Panc1 (cell line): Measurements from ENCODE around the gene RAD51D. TPM values are rescaled to one million over a fixed set of nuclear protein-coding genes. Genes with fewer than 3 reads are reported as not detected.

ENCODE experiments used
- ATAC-seq: fragments of 200-7000 bp; cut with Tn5 transposase; 2 replicates; pipeline ENCODE4 v1.9.1; 2020; ENCODE audit warnings: mild to moderate bottlenecking, moderate library complexity
- BruUV-seq: library from RNA; stranded (reverse); fragments of 400-500 nt; replicated peaks from 2 replicates; lab custom pipeline; 2021; lab: Mats Ljungman, UMichigan
- CTCF ChIA-PET: fragments of 300-600 bp; sonication (Branson Sonifier 250); formaldehyde crosslinking; loops from one replicate; lab custom pipeline; 2022; ENCODE audit warnings: antibody characterized with exemption; lab: Charles Lee
- POLR2A ChIA-PET: fragments of 300-600 bp; sonication (Branson Sonifier 250); formaldehyde crosslinking; loops from one replicate; lab custom pipeline; 2022; ENCODE audit warnings: antibody characterized with exemption; lab: Charles Lee
- DNase-seq: peaks from one replicate; pipeline ENCODE4 v3.0.0-alpha.2; 2010; ENCODE audit warnings: low read depth, low spot score
- H3K27ac ChIP-seq: 2 replicates; pipeline ENCODE4 v1.5.1; 2011; ENCODE audit warnings: mild to moderate bottlenecking, low read length, inconsistent platforms
- H3K27me3 ChIP-seq: fragments of 200-500 bp; sonication (Bioruptor generic); 2 replicates; pipeline ENCODE4 v1.6.0; 2014; ENCODE audit warnings: low read length, inconsistent platforms; ENCODE audit not compliant: control insufficient read depth, insufficient read depth
- H3K36me3 ChIP-seq: fragments of 200-500 bp; sonication (Bioruptor generic); 2 replicates; pipeline ENCODE4 v1.5.1; 2014; ENCODE audit warnings: inconsistent platforms, mild to moderate bottlenecking, low read length, moderate library complexity; ENCODE audit not compliant: control insufficient read depth, insufficient read depth
- H3K4me1 ChIP-seq: 2 replicates; pipeline ENCODE4 v1.5.1; 2011; ENCODE audit warnings: inconsistent platforms, mild to moderate bottlenecking, low read length, moderate library complexity; ENCODE audit not compliant: control insufficient read depth, insufficient read depth
- H3K4me3 ChIP-seq, 2 experiments: 2 replicates each; pipeline ENCODE4 v1.5.1; 2011 to 2012; ENCODE audit warnings: low read depth in 2 of 2, low read length in 2 of 2, mild to moderate bottlenecking in 2 of 2, inconsistent platforms in 1 of 2, moderate library complexity in 1 of 2
- H3K9me3 ChIP-seq: fragments of 200-500 bp; sonication (Bioruptor generic); 2 replicates; pipeline ENCODE4 v1.5.1; 2014; ENCODE audit warnings: low read depth, mild to moderate bottlenecking, inconsistent platforms, low read length, moderate library complexity; ENCODE audit not compliant: control insufficient read depth, insufficient read depth
- CTCF ChIP-seq: fragments of 450-650 bp; IDR thresholded peaks from 2 replicates; pipeline ENCODE4 v1.5.1; 2017; ENCODE audit warnings: mild to moderate bottlenecking
- POLR2AphosphoS5 ChIP-seq: IDR thresholded peaks from 2 replicates; pipeline ENCODE4 v1.6.1; 2012; ENCODE audit warnings: mild to moderate bottlenecking, low read depth, low read length, moderate library complexity
- REST ChIP-seq, 2 experiments: IDR thresholded peaks; 2 replicates each; pipeline ENCODE4 v1.6.1; 2011 to 2012; ENCODE audit warnings: low read depth in 2 of 2, control low read depth in 1 of 2, low read length in 1 of 2, mild to moderate bottlenecking in 1 of 2, moderate library complexity in 1 of 2; ENCODE audit not compliant: insufficient read depth in 1 of 2
- SIN3A ChIP-seq: IDR thresholded peaks from 2 replicates; pipeline ENCODE4 v1.6.1; 2012; ENCODE audit warnings: low read depth, mild to moderate bottlenecking, low read length, moderate library complexity, borderline replicate concordance; ENCODE audit not compliant: insufficient read depth
- TCF7L2 ChIP-seq: IDR thresholded peaks from 2 replicates; pipeline ENCODE4 v1.6.1; 2011; ENCODE audit warnings: mild to moderate bottlenecking, low read depth, low read length, inconsistent platforms
- in situ Hi-C: cut with HindIII; loops from 2 replicates; pipeline ENCODE4 v1.10.0; 2016; ENCODE audit warnings: low sequenced_read_pairs, low pct_unique_long_range_greater_than_20kb
- intact Hi-C: fragments of 100-400 bp; cut with micrococcal nuclease; formaldehyde crosslinking; loops from one replicate; pipeline ENCODE4 v1.10.0; 2022; ENCODE audit not compliant: unreplicated experiment
- total RNA-seq: library from RNA; stranded (reverse); gene quantifications from one replicate; pipeline ENCODE4 v1.2.1, GENCODE V29; 2021; ENCODE audit not compliant: unreplicated experiment

Gene RAD51D
- total RNA-seq, 1 experiment from 2014 or later: 25.9 TPM

GRCh38 chr17:35101725-35102124 lies 17.9 kb downstream of the RAD51D start:
- Histone ChIP-seq H3K4me1 (no peaks in the 10 kb centered on the region), H3K4me3 (no peak overlapping the region), H3K9me3 (no peaks in the 10 kb centered on the region), H3K27ac (no peak overlapping the region), H3K36me3 (no peaks in the 10 kb centered on the region), H3K27me3 (no peaks in the 10 kb centered on the region)
- no peak for ATAC-seq
- intact Hi-C loops: no loop called here
- no peak for DNase-seq
- no TSS peak for BruUV-seq
- TF ChIP-seq REST (IDR thresholded peaks at IDR 0.05; ENCODE audit: insufficient read depth in 1 of 2, low read depth in 2 of 2, low read length in 1 of 2) (no peak), CTCF (no peak), SIN3A (no peak), POLR2AphosphoS5 (no peak), TCF7L2 (no peak)
- in situ Hi-C loops: no loop called here
- ChIA-PET POLR2A (interaction anchor here (0.5 kb wide), 1 partner anchor 94 kb away, joined by 3 read pairs; no protein-coding TSS in a partner anchor), CTCF (interaction anchor here (1.6 kb wide), 1 partner anchor 12 kb away, joined by 6 read pairs; no protein-coding TSS in a partner anchor)

- DNase-seq: no peak
- Histone ChIP-seq H3K4me3 (no peak overlapping the region), H3K4me1 (no peaks in the 10 kb centered on the region), H3K27me3 (no peaks in the 10 kb centered on the region), H3K36me3 (no peaks in the 10 kb centered on the region), H3K9me3 (no peaks in the 10 kb centered on the region), H3K27ac (no peak overlapping the region)
- ATAC-seq: no peak
- intact Hi-C loops: no loop called here
- TF ChIP-seq REST (IDR thresholded peaks at IDR 0.05; ENCODE audit: insufficient read depth in 1 of 2, low read depth in 2 of 2, low read length in 1 of 2): no peak
- no peak for TF ChIP-seq TCF7L2
- TF ChIP-seq CTCF: no peak
- no peak for TF ChIP-seq POLR2AphosphoS5
- no peak for TF ChIP-seq SIN3A
- POLR2A ChIA-PET: no interaction called here
- in situ Hi-C loops: no loop called here
- CTCF ChIA-PET: no interaction called here
- BruUV-seq: no TSS peak
Measured at GRCh38 chr17:35101036-35101435, 18.6 kb downstream of the RAD51D start.
